Loucy (cell line): ENCODE measurements around the gene CSNK2A1.

Experiments used
- EZH2phosphoT487 ChIP-seq: fragments of 200-600 bp; IDR thresholded peaks from 2 replicates; pipeline ENCODE4 v1.6.1; 2018; ENCODE audit warnings: antibody characterized with exemption, mild to moderate bottlenecking, moderate library complexity, borderline replicate concordance
- TF ChIP-seq, protein P1 (sequence below): fragments of 200-600 bp; sonication (generic); conservative IDR thresholded peaks from 2 replicates; pipeline ENCODE4 v1.5.1; 2014; ENCODE audit warnings: mild to moderate bottlenecking, antibody characterized with exemption, low read length

DNA sequence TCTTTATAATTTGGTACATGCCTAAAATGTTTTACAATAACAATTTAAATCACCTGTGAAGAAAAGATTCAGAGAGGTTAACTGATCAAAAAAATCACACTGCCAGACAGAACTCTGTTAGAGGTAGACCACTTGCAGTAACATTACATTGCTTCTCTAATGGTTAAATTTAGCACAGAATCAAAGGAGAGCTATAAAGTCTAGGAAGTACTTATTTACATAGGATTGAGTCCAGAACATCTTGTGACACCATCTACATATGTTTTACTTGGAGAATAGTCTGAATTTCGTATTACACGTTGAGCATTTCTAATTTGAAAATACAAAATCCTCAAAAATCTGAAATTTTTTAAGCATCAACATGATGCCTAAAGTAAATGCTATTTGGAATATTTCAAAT, 64.1 kb downstream of the CSNK2A1 start:
- TF ChIP-seq, protein P1, sequence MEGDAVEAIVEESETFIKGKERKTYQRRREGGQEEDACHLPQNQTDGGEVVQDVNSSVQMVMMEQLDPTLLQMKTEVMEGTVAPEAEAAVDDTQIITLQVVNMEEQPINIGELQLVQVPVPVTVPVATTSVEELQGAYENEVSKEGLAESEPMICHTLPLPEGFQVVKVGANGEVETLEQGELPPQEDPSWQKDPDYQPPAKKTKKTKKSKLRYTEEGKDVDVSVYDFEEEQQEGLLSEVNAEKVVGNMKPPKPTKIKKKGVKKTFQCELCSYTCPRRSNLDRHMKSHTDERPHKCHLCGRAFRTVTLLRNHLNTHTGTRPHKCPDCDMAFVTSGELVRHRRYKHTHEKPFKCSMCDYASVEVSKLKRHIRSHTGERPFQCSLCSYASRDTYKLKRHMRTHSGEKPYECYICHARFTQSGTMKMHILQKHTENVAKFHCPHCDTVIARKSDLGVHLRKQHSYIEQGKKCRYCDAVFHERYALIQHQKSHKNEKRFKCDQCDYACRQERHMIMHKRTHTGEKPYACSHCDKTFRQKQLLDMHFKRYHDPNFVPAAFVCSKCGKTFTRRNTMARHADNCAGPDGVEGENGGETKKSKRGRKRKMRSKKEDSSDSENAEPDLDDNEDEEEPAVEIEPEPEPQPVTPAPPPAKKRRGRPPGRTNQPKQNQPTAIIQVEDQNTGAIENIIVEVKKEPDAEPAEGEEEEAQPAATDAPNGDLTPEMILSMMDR: no peak
- TF ChIP-seq EZH2phosphoT487: no peak
